Measurements from ENCODE around the gene FMO5.
"Not testable (repeated sequence)": the region's sequence is repeated elsewhere in the genome, so short reads cannot be mapped to it uniquely, and the experiment has no call there.

GRCh38 chr1:147197324-147197723 lies 27.8 kb downstream of the FMO5 start:
- not testable (repeated sequence) for TF ChIP-seq CTCF, POLR2A (IDR thresholded peaks at IDR 0.05)

All from right lobe of liver (tissue), 4 donors.